ENCODE data around the gene SPX.

- TF ChIP-seq PBX3 (IDR thresholded peaks at IDR 0.05) (no peak), RAD21 (IDR thresholded peaks at IDR 0.05; ENCODE audit: low read length) (no peak), CTCF (IDR thresholded peaks at IDR 0.05) (no peak), FOXJ3 (CRISPR knock-in tag; IDR thresholded peaks at IDR 0.05) (no peak), POLR2AphosphoS5 (IDR thresholded peaks at IDR 0.05; ENCODE audit: low read depth, low read length) (no peak), EZH2phosphoT487 (IDR thresholded peaks at IDR 0.05; ENCODE audit: borderline replicate concordance, low read depth) (no peak), MAX (IDR thresholded peaks at IDR 0.05; ENCODE audit: low read depth) (no peak)
Measured at GRCh38 chr12:21577516-21577915, 51.4 kb downstream of the SPX start.

Measured in SK-N-SH (cell line).